GM23338 (cell line): Measurements from ENCODE around the gene ETV6. TPM values are rescaled to one million over a fixed set of nuclear protein-coding genes. Genes with fewer than 3 reads are reported as not detected.
A peak's percentile ranks its signal among the peaks of the same experiment; 100 is the strongest.

ENCODE experiments used
- ATAC-seq: fragments of 200-7000 bp; cut with Tn5 transposase; 3 replicates; pipeline ENCODE4 v1.9.1; 2020
- DNase-seq: peaks from one replicate; pipeline ENCODE4 v3.0.0-alpha.2; 2015; ENCODE audit warnings: low spot score
- H2AFZ ChIP-seq: fragments of 200-600 bp; sonication (generic); 2 replicates; pipeline ENCODE4 v1.8.0; 2016; ENCODE audit warnings: antibody characterized with exemption, mild to moderate bottlenecking, moderate library complexity
- H3F3A ChIP-seq: fragments of 200-600 bp; sonication (generic); replicated peaks from 2 replicates; pipeline ENCODE4 v1.8.0; 2017; ENCODE audit warnings: antibody characterized with exemption, mixed run types, low read depth
- H3K27ac ChIP-seq: fragments of 200-600 bp; sonication (generic); 2 replicates; pipeline ENCODE4 v1.6.1; 2016; ENCODE audit warnings: low read depth
- H3K27me3 ChIP-seq: fragments of 200-600 bp; sonication (generic); 2 replicates; pipeline ENCODE4 v1.8.0; 2016; ENCODE audit warnings: mild to moderate bottlenecking, mixed run types, moderate library complexity; ENCODE audit not compliant: insufficient read depth
- H3K36me3 ChIP-seq: fragments of 200-600 bp; sonication (generic); 2 replicates; pipeline ENCODE4 v1.8.0; 2016; ENCODE audit warnings: mild to moderate bottlenecking; ENCODE audit not compliant: insufficient read depth
- H3K4me1 ChIP-seq: fragments of 200-600 bp; sonication (generic); 2 replicates; pipeline ENCODE4 v1.8.0; 2016; ENCODE audit warnings: mild to moderate bottlenecking, moderate library complexity; ENCODE audit not compliant: insufficient read depth
- H3K4me2 ChIP-seq: fragments of 200-600 bp; sonication (generic); 2 replicates; pipeline ENCODE4 v1.7.1; 2017; ENCODE audit warnings: mixed run types
- H3K4me3 ChIP-seq: fragments of 200-600 bp; sonication (generic); 2 replicates; pipeline ENCODE4 v1.6.1; 2016; ENCODE audit warnings: mixed run types
- H3K79me2 ChIP-seq: fragments of 200-600 bp; sonication (generic); replicated peaks from 2 replicates; pipeline ENCODE4 v1.8.0; 2017; ENCODE audit warnings: mild to moderate bottlenecking; ENCODE audit not compliant: insufficient read depth
- H3K9me2 ChIP-seq: fragments of 200-600 bp; sonication (generic); 2 replicates; pipeline ENCODE4 v1.8.0; 2017; ENCODE audit not compliant: insufficient read depth
- H4K20me1 ChIP-seq: fragments of 200-600 bp; sonication (generic); replicated peaks from 2 replicates; pipeline ENCODE4 v1.8.0; 2017; ENCODE audit warnings: mild to moderate bottlenecking; ENCODE audit not compliant: insufficient read depth
- H3K27ac Mint-ChIP-seq: 2 replicates; pipeline ENCODE4 v1.8.0; 2020; ENCODE audit warnings: inconsistent platforms, mild to moderate bottlenecking, moderate library complexity, mixed read lengths
- H3K27me3 Mint-ChIP-seq: 3 replicates; pipeline ENCODE4 v1.8.0; 2022; ENCODE audit warnings: low read depth, mild to moderate bottlenecking, moderate library complexity, mixed read lengths, inconsistent platforms; ENCODE audit not compliant: insufficient read depth, poor library complexity
- H3K36me3 Mint-ChIP-seq: 3 replicates; pipeline ENCODE4 v1.8.0; 2021; ENCODE audit warnings: low read depth, mild to moderate bottlenecking, inconsistent platforms, moderate library complexity, mixed read lengths
- H3K4me1 Mint-ChIP-seq: 3 replicates; pipeline ENCODE4 v1.8.0; 2020; ENCODE audit warnings: mild to moderate bottlenecking, inconsistent platforms, mixed read lengths
- H3K4me3 Mint-ChIP-seq: 3 replicates; pipeline ENCODE4 v1.8.0; 2021; ENCODE audit warnings: moderate library complexity, mild to moderate bottlenecking, inconsistent platforms, mixed read lengths
- H3K9me3 Mint-ChIP-seq: 3 replicates; pipeline ENCODE4 v1.8.0; 2020; ENCODE audit warnings: moderate library complexity, mild to moderate bottlenecking, inconsistent platforms, mixed read lengths
- CREB1 ChIP-seq: fragments of 250-450 bp; sonication (Bioruptor Pico); IDR thresholded peaks from 2 replicates; pipeline ENCODE4 v1.5.0; 2020; ENCODE audit warnings: low read depth, mild to moderate bottlenecking, moderate library complexity
- EZH2 ChIP-seq: fragments of 200-600 bp; sonication (generic); IDR thresholded peaks from one replicate; pipeline ENCODE4 v1.8.0; 2017; ENCODE audit warnings: antibody characterized with exemption, mild to moderate bottlenecking, low read depth; ENCODE audit not compliant: unreplicated experiment
- JUNB ChIP-seq: IDR thresholded peaks from one replicate; pipeline ENCODE4 v1.6.1; 2016; ENCODE audit warnings: antibody characterized with exemption; ENCODE audit not compliant: unreplicated experiment
- NANOG ChIP-seq: IDR thresholded peaks from 2 replicates; pipeline ENCODE4 v1.6.1; 2016; ENCODE audit warnings: antibody characterized with exemption, borderline replicate concordance
- POLR2AphosphoS5 ChIP-seq: IDR thresholded peaks from 2 replicates; pipeline ENCODE4 v1.6.1; 2016; ENCODE audit warnings: antibody characterized with exemption, low read depth
- REST ChIP-seq: IDR thresholded peaks from one replicate; pipeline ENCODE4 v1.6.1; 2018; ENCODE audit warnings: antibody characterized with exemption; ENCODE audit not compliant: unreplicated experiment
- ZNF114 ChIP-seq: fragments of 250-450 bp; sonication (Bioruptor Pico); IDR thresholded peaks from 2 replicates; pipeline ENCODE4 v1.5.0; 2020; ENCODE audit warnings: mild to moderate bottlenecking, moderate library complexity
- ZNF331 ChIP-seq: fragments of 250-450 bp; sonication (Bioruptor Pico); IDR thresholded peaks from 2 replicates; pipeline ENCODE4 v1.5.0; 2020; ENCODE audit warnings: low read depth, mild to moderate bottlenecking, moderate library complexity
- polyA plus RNA-seq: library from polyadenylated mRNA; unstranded; fragments of >200 nt; fragmentation: Nextera tagmentation; extraction: Ambion mirVana; gene quantifications from 2 replicates; pipeline ENCODE4 v1.2.1, GENCODE V29; 2016
- total RNA-seq: library from RNA; depleted of rRNA; stranded (reverse); fragments of >200 nt; shearing (Covaris generic); gene quantifications from 2 replicates; pipeline ENCODE4 v1.2.3, GENCODE V29; 2014
- TF ChIP-seq, protein P1 (sequence below), 2 experiments: fragments of 200-600 bp in 1 of 2; sonication (generic) in 1 of 2; conservative IDR thresholded peaks; 2 replicates each; pipeline versions ENCODE4 v1.5.1 to v1.6.1; 2016 to 2017; ENCODE audit warnings: antibody characterized with exemption in 2 of 2, low read depth in 2 of 2, mild to moderate bottlenecking in 2 of 2, moderate library complexity in 1 of 2

Gene ETV6
- total and polyA plus RNA-seq, 2 experiments from 2014 or later, result 7.5 to 15.1 TPM

- TF ChIP-seq, protein P1, sequence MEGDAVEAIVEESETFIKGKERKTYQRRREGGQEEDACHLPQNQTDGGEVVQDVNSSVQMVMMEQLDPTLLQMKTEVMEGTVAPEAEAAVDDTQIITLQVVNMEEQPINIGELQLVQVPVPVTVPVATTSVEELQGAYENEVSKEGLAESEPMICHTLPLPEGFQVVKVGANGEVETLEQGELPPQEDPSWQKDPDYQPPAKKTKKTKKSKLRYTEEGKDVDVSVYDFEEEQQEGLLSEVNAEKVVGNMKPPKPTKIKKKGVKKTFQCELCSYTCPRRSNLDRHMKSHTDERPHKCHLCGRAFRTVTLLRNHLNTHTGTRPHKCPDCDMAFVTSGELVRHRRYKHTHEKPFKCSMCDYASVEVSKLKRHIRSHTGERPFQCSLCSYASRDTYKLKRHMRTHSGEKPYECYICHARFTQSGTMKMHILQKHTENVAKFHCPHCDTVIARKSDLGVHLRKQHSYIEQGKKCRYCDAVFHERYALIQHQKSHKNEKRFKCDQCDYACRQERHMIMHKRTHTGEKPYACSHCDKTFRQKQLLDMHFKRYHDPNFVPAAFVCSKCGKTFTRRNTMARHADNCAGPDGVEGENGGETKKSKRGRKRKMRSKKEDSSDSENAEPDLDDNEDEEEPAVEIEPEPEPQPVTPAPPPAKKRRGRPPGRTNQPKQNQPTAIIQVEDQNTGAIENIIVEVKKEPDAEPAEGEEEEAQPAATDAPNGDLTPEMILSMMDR (conservative IDR thresholded peaks at IDR 0.05; ENCODE audit: low read depth in 2 of 2), result no peak
- TF ChIP-seq EZH2, result no peak
- no peak for TF ChIP-seq ZNF331 (CRISPR knock-in tag)
- TF ChIP-seq NANOG, result no peak
- TF ChIP-seq ZNF114, result no peak
- no peak for TF ChIP-seq JUNB
- TF ChIP-seq POLR2AphosphoS5, result no peak
- TF ChIP-seq CREB1, result no peak
Observed at GRCh38 chr12:11820476-11820875, 171.0 kb downstream of the ETV6 start (continued).

- ATAC-seq, result no peak
- Histone ChIP-seq H2AFZ (no peak overlapping the region), H3F3A (no peaks in the 10 kb centered on the region), H3K36me3 (0 out of 2 replicates have a peak, but pooled peaks cover 5% of the 10 kb centered on the region), H3K4me3 (no peak overlapping the region), H3K4me2 (no peak overlapping the region), H3K9me2 (no peaks in the 10 kb centered on the region), H3K27me3 (no peaks in the 10 kb centered on the region), H3K79me2 (no peaks in the 10 kb centered on the region), H4K20me1 (no peaks in the 10 kb centered on the region), H3K27ac (peak overlapping the region; percentile 91; the same call in 1 of the 2 replicates), H3K4me1 (peaks cover 40% of the 10 kb centered on the region)
- Mint-ChIP-seq H3K27ac (peak overlapping the region; percentile 16), H3K27me3 (peaks cover 3% of the 10 kb centered on the region), H3K4me1 (peaks cover 39% of the 10 kb centered on the region), H3K9me3 (no peaks in the 10 kb centered on the region), H3K36me3 (no peaks in the 10 kb centered on the region), H3K4me3 (no peak overlapping the region)
- TF ChIP-seq REST, result no peak
- no peak for TF ChIP-seq EZH2
- DNase-seq, result no peak
Observed at GRCh38 chr12:11821386-11822080, 172.1 kb downstream of the ETV6 start.
